Osteoblast (primary cell): ENCODE measurements around the gene ACSF3. TPM values are rescaled to one million over a fixed set of nuclear protein-coding genes. Genes with fewer than 3 reads are reported as not detected.
"Not testable (repeated sequence)": the region's sequence is repeated elsewhere in the genome, so short reads cannot be mapped to it uniquely, and the experiment has no call there.

Experiments used
- DNase-seq: peaks from one replicate; pipeline ENCODE4 v3.0.0; 2011; ENCODE audit warnings: low spot score, mixed read lengths; ENCODE audit not compliant: insufficient read length; ENCODE audit errors: missing footprints
- H2AFZ ChIP-seq: 2 replicates; pipeline ENCODE4 v1.6.0; 2011; ENCODE audit warnings: mild to moderate bottlenecking, low read length
- H3K27ac ChIP-seq: 2 replicates; pipeline ENCODE4 v1.5.1; 2011; ENCODE audit warnings: mild to moderate bottlenecking, low read depth, low read length, moderate library complexity
- H3K27me3 ChIP-seq: 2 replicates; pipeline ENCODE4 v1.6.0; 2012; ENCODE audit warnings: mild to moderate bottlenecking, control low read depth, inconsistent platforms, low read length, moderate library complexity; ENCODE audit not compliant: insufficient read depth
- H3K36me3 ChIP-seq: 2 replicates; pipeline ENCODE4 v1.5.1; 2011; ENCODE audit warnings: mild to moderate bottlenecking, low read length, control low read depth, moderate library complexity; ENCODE audit not compliant: insufficient read depth
- H3K4me1 ChIP-seq: 2 replicates; pipeline ENCODE4 v1.5.1; 2011; ENCODE audit warnings: mild to moderate bottlenecking, low read length, control low read depth, moderate library complexity; ENCODE audit not compliant: insufficient read depth
- H3K4me2 ChIP-seq: 2 replicates; pipeline ENCODE4 v1.6.0; 2011; ENCODE audit warnings: mild to moderate bottlenecking, low read length; ENCODE audit not compliant: insufficient read depth
- H3K4me3 ChIP-seq: fragments of 200-600 bp; sonication (generic); 3 replicates; pipeline ENCODE4 v1.5.1; 2012; ENCODE audit warnings: mild to moderate bottlenecking, low read length, inconsistent platforms; ENCODE audit not compliant: insufficient read depth
- H3K79me2 ChIP-seq: 2 replicates; pipeline ENCODE4 v1.6.0; 2012; ENCODE audit warnings: mild to moderate bottlenecking, low read length, control low read depth, inconsistent platforms; ENCODE audit not compliant: insufficient read depth
- H3K9me3 ChIP-seq: 2 replicates; pipeline ENCODE4 v1.5.1; 2011; ENCODE audit warnings: low read depth, low read length, control low read depth
- H4K20me1 ChIP-seq: 2 replicates; pipeline ENCODE4 v1.6.0; 2012; ENCODE audit warnings: mild to moderate bottlenecking, low read length, control low read depth; ENCODE audit not compliant: insufficient read depth
- total RNA-seq: library from RNA; depleted of rRNA; stranded (reverse); fragments of >200 nt; gene quantifications from 2 replicates; pipeline ENCODE4 v1.2.3, GENCODE V29; 2012
- TF ChIP-seq, protein P1 (sequence below): IDR thresholded peaks from 2 replicates; pipeline ENCODE4 v1.5.1; 2011; ENCODE audit warnings: mild to moderate bottlenecking, low read depth, low read length, moderate library complexity; ENCODE audit errors: extremely low read depth

ACSF3 gene
- total RNA-seq, 1 donor = 29.3 TPM

DNA sequence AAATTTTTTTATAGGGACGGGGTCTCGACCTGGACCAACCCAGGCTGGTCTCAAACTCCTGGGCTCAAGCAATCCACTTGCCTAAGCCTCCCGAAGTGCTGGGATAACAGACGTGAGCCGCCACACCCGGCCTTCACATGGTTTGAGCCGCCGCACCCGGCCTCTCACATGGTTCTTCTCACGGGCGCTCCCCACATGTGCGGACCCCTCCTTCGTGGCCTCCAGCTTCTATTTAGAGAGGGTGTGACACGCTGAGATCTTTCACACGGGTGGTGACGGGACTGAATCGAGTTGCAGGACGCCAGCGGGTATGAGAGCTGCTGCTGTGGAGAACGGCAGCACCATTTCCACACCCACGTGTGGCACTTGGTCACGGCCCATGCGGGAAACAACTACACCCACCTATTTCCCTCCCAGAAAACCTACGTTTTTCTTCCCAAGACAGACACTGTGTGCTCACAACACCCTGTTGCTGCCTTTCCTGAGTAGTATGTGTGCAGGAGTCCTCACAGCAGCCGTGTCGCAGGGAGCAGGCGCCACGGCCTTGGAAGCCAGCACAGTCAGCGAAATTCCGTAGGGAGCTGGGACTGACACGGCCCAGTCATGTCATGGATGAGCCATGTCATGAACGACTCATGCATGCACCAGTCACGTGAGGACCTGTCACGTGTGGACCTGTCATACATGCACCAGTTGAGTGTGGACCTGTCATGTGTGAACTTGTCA lies 20.1 kb upstream of the ACSF3 start:
- peaks cover 2% of the 10 kb centered on the region for H4K20me1 ChIP-seq
- DNase-seq = no peak
- TF ChIP-seq, protein P1, sequence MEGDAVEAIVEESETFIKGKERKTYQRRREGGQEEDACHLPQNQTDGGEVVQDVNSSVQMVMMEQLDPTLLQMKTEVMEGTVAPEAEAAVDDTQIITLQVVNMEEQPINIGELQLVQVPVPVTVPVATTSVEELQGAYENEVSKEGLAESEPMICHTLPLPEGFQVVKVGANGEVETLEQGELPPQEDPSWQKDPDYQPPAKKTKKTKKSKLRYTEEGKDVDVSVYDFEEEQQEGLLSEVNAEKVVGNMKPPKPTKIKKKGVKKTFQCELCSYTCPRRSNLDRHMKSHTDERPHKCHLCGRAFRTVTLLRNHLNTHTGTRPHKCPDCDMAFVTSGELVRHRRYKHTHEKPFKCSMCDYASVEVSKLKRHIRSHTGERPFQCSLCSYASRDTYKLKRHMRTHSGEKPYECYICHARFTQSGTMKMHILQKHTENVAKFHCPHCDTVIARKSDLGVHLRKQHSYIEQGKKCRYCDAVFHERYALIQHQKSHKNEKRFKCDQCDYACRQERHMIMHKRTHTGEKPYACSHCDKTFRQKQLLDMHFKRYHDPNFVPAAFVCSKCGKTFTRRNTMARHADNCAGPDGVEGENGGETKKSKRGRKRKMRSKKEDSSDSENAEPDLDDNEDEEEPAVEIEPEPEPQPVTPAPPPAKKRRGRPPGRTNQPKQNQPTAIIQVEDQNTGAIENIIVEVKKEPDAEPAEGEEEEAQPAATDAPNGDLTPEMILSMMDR = no peak
- H3K79me2 ChIP-seq = no peaks in the 10 kb centered on the region
- peaks cover 16% of the 10 kb centered on the region for H3K27me3 ChIP-seq
- H3K9me3 ChIP-seq = no peaks in the 10 kb centered on the region
- H3K4me3 ChIP-seq = no peak overlapping the region
- H3K27ac ChIP-seq = no peak overlapping the region
- H3K36me3 ChIP-seq = no peaks in the 10 kb centered on the region
- H3K4me1 ChIP-seq = no peaks in the 10 kb centered on the region
- H2AFZ ChIP-seq = no peak overlapping the region
- H3K4me2 ChIP-seq = no peak overlapping the region

DNA sequence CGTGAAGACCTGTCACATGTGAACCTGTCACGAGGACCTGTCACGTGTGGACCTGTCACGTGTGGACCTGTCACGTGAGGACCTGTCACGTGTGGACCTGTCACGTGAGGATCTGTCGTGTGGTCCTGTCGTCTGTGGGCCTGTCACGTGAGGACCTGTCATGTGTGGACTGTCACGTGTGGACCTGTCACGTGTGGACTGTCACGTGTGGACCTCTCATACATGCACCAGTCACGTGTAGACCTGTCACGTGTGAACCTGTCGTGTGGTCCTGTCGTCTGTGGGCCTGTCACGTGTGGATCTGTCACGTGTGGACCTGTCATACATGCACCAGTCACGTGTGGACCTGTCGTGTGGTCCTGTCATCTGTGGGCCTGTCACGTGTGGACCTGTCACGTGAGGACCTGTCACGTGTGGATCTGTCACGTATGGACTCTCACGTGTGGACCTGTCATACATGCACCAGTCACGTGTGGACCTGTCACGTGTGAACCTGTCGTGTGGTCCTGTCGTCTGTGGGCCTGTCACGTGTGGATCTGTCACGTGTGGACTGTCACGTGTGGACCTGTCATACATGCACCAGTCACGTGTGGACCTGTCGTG lies 19.5 kb upstream of the ACSF3 start:
- H4K20me1 ChIP-seq, H2AFZ ChIP-seq, H3K4me1 ChIP-seq, H3K36me3 ChIP-seq, H3K4me2 ChIP-seq, H3K79me2 ChIP-seq, H3K4me3 ChIP-seq, H3K9me3 ChIP-seq, DNase-seq, H3K27ac ChIP-seq: not testable (repeated sequence)
- peaks cover 16% of the 10 kb centered on the region for H3K27me3 ChIP-seq

DNA sequence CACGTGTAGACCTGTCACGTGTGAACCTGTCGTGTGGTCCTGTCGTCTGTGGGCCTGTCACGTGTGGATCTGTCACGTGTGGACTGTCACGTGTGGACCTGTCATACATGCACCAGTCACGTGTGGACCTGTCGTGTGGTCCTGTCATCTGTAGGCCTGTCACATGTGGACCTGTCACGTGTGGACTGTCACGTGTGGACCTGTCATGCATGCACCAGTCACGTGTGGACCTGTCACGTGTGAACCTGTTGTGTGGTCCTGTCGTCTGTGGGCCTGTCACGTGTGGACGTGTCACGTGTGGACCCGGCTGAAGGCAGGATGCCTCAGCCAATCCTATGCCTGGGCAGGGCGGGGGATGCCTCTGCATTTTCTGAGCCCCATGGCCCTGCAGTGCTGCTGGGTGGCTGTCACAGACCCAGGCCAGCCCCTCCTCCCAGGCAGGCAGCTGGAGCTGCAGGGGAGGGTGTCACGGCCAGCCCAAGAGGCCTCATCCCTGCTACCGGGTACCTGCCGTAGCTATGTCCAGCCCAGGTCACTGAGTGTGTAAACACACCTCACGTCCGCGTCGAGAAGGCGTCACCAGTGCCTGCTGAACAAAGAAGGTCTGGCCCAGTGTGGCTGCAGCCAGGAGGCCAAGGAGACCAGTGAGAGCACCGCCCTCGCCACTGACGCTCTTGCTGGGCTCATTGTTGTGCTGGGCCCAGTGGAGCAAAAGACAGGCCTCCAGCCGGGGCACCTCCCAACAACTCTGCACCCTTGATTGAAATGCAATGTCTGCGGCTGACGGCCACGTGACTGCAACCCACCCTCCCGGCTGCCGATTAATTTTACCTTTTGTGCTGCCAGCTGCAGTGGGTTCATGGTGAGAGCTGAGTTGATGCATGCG lies 18.6 kb upstream of the ACSF3 start:
- no peaks in the 10 kb centered on the region for H3K9me3 ChIP-seq

DNA sequence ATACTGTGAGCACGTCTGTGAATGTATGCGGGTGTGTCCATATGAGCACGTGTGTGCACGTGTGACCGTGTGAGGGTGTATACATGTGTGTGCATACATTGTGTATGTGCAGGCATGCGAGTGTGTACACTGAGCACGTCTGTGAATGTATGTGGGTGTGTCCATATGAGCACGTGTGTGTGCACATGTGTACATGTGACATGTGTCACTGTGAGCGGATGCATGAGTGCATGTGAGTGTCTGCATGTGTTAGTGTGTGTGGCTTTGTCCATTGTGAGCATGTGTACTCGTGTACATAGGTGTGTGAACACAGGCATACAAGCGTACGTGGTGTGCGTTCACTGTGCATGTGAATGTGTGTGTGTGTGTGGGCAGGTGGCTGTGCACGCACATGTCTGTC lies 17.5 kb upstream of the ACSF3 start:
- Histone ChIP-seq H3K4me1 (no peaks in the 10 kb centered on the region), H4K20me1 (peaks cover 2% of the 10 kb centered on the region), H3K27ac (no peak overlapping the region), H3K9me3 (no peaks in the 10 kb centered on the region), H2AFZ (no peak overlapping the region), H3K27me3 (peaks cover 14% of the 10 kb centered on the region), H3K36me3 (no peaks in the 10 kb centered on the region), H3K4me3 (no peak overlapping the region), H3K4me2 (no peak overlapping the region), H3K79me2 (no peaks in the 10 kb centered on the region)
- TF ChIP-seq, protein P1 = no peak
- no peak for DNase-seq

More for the DNA sequence above, 18.6 kb upstream of the ACSF3 start:
- Histone ChIP-seq H3K27me3 (peaks cover 16% of the 10 kb centered on the region), H3K4me1 (no peaks in the 10 kb centered on the region), H3K4me2 (no peak overlapping the region), H3K27ac (no peak overlapping the region), H2AFZ (no peak overlapping the region), H3K4me3 (no peak overlapping the region), H3K79me2 (no peaks in the 10 kb centered on the region), H4K20me1 (peaks cover 2% of the 10 kb centered on the region), H3K36me3 (no peaks in the 10 kb centered on the region)
- TF ChIP-seq, protein P1 = no peak
- DNase-seq = no peak
